Stimulated activated CD4-positive, alpha-beta T cell treated with anti-CD3 and anti-CD28 coated beads, Interleukin-1b, Interleukin-23, amount 100 ng/mL, for 4 hours (primary cell): Measurements from ENCODE around the gene SMIM14.
A peak's percentile ranks its signal among the peaks of the same experiment; 100 is the strongest.
"Not testable (repeated sequence)": the region's sequence is repeated elsewhere in the genome, so short reads cannot be mapped to it uniquely, and the experiment has no call there.

Experiments used
- DNase-seq, 2 donors: peaks; one replicate each; pipeline ENCODE4 v3.0.0-alpha.2; 2020; ENCODE audit warnings: low read depth in 2 of 2

The SMIM14 gene

GRCh38 chr4:39638354-39639239 is at the start of gene SMIM14:
Gene SMIM14 (minus strand): TSS chr4:39638865. CDS start chr4:39605145, 33,720 bp downstream.
- peak; percentile 85 to 86 for DNase-seq

DNA sequence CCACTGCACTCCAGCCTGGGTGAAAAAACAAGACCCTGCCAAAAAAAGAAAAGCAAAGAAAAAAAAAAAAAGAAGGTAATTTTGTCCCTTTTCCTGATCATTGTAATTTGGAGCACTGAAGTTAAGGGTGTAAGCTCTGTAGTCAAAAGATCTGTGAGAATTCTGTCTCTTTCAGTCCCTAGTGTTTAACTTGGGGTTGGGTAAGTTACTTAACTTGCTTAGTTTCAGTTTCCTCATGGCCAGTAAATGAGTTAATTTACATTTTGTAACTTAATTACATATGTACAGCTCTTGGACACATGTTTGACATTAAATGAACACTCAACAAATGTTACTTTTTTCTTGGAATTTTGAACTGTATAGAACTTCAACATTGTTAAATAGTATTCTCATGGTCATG is 48.3 kb upstream of the SMIM14 start:
- DNase-seq = no peak

DNA sequence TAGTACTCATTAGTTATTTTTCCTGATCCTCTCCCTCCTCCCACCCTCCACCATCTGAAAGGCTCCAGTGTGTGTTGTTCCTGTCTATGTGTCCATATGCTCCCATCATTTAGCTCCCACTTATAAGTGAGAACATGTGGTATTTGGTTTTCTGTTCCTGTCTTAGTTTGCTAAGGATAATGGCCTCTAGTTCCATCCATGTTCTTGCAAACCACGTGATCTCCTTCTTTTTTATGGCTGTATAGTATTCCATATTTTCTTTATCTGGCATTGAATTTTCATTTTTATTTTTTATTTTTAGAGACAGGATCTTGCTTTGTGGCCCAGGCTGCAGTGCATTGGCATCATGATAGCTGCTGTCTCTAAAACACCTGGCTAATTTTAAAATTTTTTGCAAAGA is 47.3 kb upstream of the SMIM14 start:
- no peak for DNase-seq

DNA sequence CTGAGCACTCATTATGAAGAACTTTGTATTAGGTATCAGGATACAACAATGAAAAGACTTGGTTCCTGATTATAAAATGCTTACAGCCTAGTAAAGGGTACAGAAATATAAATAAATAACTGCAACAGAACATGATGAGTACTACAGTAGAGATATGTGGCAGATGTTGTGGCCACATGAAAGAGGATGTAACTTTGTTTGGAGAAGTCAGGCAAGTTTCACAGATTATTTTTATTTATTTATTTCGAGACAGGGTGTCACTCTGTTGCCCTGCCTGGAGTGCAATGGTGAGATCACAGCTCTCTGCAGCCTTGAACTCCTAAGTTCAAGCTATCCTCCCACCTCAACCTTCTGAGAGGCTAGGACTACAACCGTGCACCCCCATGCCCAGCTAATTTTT is 43.5 kb upstream of the SMIM14 start:
- DNase-seq = no peak

DNA sequence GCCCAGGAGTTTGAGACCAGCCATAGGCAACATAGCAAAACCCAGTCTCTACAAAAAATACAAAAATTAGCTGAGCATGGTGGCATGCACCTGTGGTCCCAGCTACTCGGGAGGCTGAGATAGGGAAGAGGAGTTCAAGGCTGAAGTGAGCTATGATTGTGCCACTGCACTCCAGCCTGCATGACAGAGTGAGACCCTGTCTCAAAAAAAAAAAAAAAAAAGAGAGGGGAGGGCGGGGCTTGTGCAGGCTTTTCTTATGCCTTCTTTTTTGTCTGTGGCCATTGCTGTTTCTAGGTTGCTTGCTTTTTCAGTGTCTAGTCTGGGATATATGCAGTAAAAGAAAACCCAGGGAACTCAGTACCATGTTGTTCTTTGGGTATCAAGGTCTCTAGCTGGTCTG is 42.3 kb upstream of the SMIM14 start:
- not testable (repeated sequence) for DNase-seq

GRCh38 chr4:39675681-39676080 is 37.0 kb upstream of the SMIM14 start:
- DNase-seq = not testable (repeated sequence)

- not testable (repeated sequence) for DNase-seq
These were observed 31.6 kb upstream of the SMIM14 start for GRCh38 chr4:39670296-39670695.

GRCh38 chr4:39668887-39669286 is 30.2 kb upstream of the SMIM14 start:
- DNase-seq = no peak

DNA sequence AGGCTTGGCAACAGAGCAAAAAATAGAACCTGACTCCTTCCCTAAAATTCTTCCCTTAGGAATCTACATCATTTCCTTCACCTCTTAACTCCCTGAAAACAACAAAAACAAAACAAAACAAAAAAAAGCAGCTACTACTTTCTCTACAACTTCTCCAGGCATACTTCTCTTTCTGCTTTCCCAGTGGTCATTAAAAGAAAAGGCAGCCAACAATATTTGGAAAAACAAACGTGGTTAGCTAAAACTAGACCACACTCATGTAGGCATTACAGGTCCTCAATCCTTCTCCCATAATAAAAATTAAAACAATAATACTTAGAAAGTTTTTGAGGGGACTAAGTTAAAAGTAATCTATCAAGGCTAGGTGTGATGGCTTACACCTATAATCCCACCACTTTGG is 29.0 kb upstream of the SMIM14 start:
- DNase-seq = no peak

GRCh38 chr4:39664828-39665731 is 26.4 kb upstream of the SMIM14 start:
- DNase-seq = no peak

GRCh38 chr4:39662683-39663082 is 24.0 kb upstream of the SMIM14 start:
- no peak for DNase-seq

DNA sequence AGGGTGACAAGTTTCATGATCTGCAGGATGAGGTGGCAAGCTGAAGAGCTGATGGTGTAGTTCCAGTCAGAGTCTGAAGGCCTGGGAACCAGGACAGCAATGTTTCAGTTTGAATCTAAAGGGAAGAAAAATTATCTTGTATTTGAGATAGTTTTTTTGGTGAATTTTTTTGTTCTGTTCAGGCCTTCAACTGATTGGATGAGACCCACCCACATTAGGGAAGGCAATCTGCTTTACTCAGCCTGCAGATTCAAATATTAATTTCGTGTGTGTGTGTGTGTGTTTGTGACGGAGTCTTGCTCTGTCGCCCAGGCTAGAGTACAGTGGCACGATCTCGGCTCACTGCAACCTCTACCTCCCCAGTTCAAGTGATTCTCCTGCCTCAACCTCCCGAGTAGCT is 22.1 kb upstream of the SMIM14 start:
- DNase-seq = no peak

- DNase-seq = no peak
These were observed 21.4 kb upstream of the SMIM14 start for GRCh38 chr4:39660045-39660444.

- DNase-seq = no peak
These were observed 20.1 kb upstream of the SMIM14 start for GRCh38 chr4:39658756-39659155.

DNA sequence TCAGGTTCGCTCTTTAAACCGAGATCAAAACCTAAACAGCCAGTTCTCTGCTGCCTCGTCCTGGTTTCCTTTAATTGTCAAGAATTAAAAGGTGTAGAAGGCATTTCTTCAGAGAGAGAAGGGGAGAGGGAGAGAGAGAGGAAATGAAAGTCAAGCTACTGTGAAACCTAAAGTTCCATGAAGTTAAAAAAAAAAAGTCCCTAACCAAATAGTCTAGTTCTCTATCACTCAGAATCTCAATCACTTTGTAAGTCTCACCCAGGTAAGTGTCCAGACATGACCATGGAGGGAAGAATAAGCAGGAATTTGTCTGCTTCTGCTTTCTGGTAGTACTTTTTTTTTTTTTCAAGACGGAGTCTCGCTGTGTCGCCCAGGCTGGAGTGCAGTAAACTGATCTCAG is 18.8 kb upstream of the SMIM14 start:
- DNase-seq = no peak

DNA sequence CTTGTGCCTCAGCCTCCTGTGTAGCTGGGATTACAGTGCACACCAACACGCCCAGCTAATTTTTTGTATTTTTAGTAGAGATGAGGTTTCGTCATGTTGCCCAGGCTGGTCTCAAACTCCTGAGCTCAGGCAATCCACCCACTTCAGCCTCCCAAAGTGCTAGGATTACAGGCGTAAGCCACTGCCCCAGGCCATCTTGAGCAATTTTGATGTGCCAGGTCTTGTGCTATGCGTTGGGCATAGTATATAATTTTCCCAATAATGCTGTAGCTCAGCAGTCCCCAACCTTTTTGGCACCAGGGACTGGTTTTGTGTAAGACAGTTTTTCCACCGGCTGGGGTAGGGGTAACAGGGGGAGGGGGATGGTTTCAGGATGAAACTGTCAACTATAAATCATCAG is 18.0 kb upstream of the SMIM14 start:
- DNase-seq = not testable (repeated sequence)

DNA sequence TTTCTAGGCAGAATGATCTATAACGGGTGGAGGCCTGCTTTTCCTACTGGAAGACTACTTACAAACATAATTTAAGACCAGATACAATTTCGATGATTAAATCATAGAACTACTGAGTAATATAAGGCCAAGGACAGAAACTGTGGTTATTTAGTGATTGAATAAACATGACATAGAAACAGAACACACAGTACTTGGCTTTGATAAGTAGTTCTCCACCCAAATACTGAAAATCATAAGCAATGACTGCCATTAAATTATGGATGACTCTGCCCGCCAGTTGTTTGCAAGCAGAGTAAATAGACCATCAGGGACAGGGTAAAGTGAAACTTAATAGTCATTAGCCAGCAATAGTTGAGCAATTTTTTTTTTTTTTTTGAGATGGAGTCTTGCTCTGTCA is 17.2 kb upstream of the SMIM14 start:
- no peak for DNase-seq

- DNase-seq = no peak
These were observed 16.5 kb upstream of the SMIM14 start for GRCh38 chr4:39655211-39655610.

DNA sequence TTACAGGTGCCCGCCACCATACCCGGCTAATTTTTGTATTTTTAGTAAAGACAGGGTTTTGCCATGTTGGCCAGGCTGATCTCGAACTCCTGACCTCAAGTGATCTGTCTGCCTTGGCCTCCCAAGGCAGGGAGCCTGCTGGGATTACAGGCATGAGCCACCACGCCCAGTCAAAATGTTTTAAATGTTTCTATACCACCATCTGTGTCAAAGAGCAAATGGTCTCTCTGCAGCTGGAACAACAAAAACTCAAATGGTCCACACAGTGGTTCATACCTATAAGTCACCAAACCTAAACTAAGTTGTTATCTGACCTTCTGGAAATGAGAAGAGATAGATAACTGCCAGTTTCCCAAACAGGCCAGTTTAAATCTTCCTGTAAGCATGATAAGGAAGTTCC is 12.9 kb upstream of the SMIM14 start:
- DNase-seq = not testable (repeated sequence)

- DNase-seq = no peak
These were observed 11.1 kb upstream of the SMIM14 start for GRCh38 chr4:39649639-39650265.

GRCh38 chr4:39648827-39649558 is 10.3 kb upstream of the SMIM14 start:
- DNase-seq = no peak

- DNase-seq = no peak
These were observed 9.5 kb upstream of the SMIM14 start for GRCh38 chr4:39648213-39648612.
